A549 (cell line): ENCODE measurements around the gene CCDC120.

ENCODE experiments used
- HMGXB4 ChIP-seq: fragments of 250-450 bp; sonication (Bioruptor Pico); IDR thresholded peaks from 2 replicates; pipeline ENCODE4 v1.5.0; 2021; ENCODE audit warnings: mild to moderate bottlenecking, moderate library complexity, borderline replicate concordance
- JUN ChIP-seq, 2 experiments: fragments of >200 bp; sonication (Bioruptor Twin); formaldehyde crosslinking; IDR thresholded peaks; 2 replicates in 1 of 2; 3 replicates in 1 of 2; pipeline ENCODE4 v1.6.1; 2016 to 2017
- POLR2A ChIP-seq: IDR thresholded peaks from 2 replicates; pipeline ENCODE4 v1.6.1; 2012; ENCODE audit warnings: mild to moderate bottlenecking, low read length
- RAD21 ChIP-seq, 2 experiments: fragments of >200 bp in 1 of 2; sonication (Bioruptor Twin) in 1 of 2; formaldehyde crosslinking in 1 of 2; IDR thresholded peaks in 1 of 2; conservative IDR thresholded peaks in 1 of 2; 2 replicates in 1 of 2; 3 replicates in 1 of 2; pipeline ENCODE4 v1.6.1; 2012 to 2018; ENCODE audit warnings: inconsistent platforms in 1 of 2
- ZC3H11A ChIP-seq: fragments of 450-650 bp; IDR thresholded peaks from 2 replicates; pipeline ENCODE4 v1.6.1; 2014; ENCODE audit warnings: antibody characterized with exemption, mild to moderate bottlenecking
- ZSCAN20 ChIP-seq: fragments of 250-450 bp; sonication (Bioruptor Pico); IDR thresholded peaks from 2 replicates; pipeline ENCODE4 v1.8.0; 2022; ENCODE audit warnings: mild to moderate bottlenecking, moderate library complexity
- TF ChIP-seq, protein P1 (sequence below): fragments of >200 bp; sonication (Bioruptor Twin); formaldehyde crosslinking; IDR thresholded peaks from 3 replicates; pipeline ENCODE4 v1.5.1; 2016

- TF ChIP-seq, protein P1, sequence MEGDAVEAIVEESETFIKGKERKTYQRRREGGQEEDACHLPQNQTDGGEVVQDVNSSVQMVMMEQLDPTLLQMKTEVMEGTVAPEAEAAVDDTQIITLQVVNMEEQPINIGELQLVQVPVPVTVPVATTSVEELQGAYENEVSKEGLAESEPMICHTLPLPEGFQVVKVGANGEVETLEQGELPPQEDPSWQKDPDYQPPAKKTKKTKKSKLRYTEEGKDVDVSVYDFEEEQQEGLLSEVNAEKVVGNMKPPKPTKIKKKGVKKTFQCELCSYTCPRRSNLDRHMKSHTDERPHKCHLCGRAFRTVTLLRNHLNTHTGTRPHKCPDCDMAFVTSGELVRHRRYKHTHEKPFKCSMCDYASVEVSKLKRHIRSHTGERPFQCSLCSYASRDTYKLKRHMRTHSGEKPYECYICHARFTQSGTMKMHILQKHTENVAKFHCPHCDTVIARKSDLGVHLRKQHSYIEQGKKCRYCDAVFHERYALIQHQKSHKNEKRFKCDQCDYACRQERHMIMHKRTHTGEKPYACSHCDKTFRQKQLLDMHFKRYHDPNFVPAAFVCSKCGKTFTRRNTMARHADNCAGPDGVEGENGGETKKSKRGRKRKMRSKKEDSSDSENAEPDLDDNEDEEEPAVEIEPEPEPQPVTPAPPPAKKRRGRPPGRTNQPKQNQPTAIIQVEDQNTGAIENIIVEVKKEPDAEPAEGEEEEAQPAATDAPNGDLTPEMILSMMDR = no peak
- TF ChIP-seq ZSCAN20 (CRISPR knock-in tag) (no peak), ZC3H11A (no peak), JUN (IDR thresholded peaks at IDR 0.05) (no peak), RAD21 (conservative IDR thresholded peaks at IDR 0.05 in 1 of 2, IDR thresholded peaks at IDR 0.05 in 1 of 2) (no peak), HMGXB4 (no peak), POLR2A (no peak)
Measured at GRCh38 chrX:49102190-49102589, 43.4 kb downstream of the CCDC120 start.
